Stimulated activated CD8-positive, alpha-beta memory T cell treated with anti-CD3 and anti-CD28 coated beads, Interleukin-15, amount 100 ng/mL, for 1 hour (primary cell): ENCODE measurements around the gene PCMT1.
"Not testable (repeated sequence)": the region's sequence is repeated elsewhere in the genome, so short reads cannot be mapped to it uniquely, and the experiment has no call there.

Experiments
- DNase-seq: peaks from one replicate; pipeline ENCODE4 v3.0.0-alpha.2; 2020; ENCODE audit warnings: low read depth

PCMT1 gene

DNA sequence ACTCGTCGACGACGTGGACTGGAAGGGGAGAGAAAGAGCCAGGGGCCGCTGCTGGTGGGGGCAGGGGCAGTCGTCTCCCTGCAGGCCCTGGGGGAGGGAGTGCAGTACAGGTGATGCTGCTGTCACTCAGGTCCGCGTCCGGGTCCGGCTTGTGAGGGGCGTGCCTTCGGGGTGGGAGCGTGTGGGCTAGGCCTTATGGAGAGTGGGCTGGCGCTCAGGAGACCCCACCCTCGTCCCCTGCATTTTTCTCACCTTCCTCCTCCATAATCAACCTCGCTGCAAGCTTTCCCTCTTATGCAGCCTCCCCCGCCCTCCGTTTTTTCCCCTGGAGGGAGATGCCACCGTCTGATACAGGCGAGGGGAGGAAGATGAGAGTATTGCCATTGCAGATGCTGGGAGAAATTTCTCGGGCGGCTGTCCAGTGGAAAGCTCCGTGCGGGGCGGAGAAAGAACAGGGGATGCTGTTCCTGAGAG is 632 bp downstream of the PCMT1 start:
- peak; percentile 4 for DNase-seq

GRCh38 chr6:149751239-149751638 is 1.7 kb downstream of the PCMT1 start:
- DNase-seq: no peak

GRCh38 chr6:149751920-149752319 is 2.4 kb downstream of the PCMT1 start:
- DNase-seq: not testable (repeated sequence)

- DNase-seq: no peak
These were observed 3.2 kb downstream of the PCMT1 start for GRCh38 chr6:149752600-149753373.

DNA sequence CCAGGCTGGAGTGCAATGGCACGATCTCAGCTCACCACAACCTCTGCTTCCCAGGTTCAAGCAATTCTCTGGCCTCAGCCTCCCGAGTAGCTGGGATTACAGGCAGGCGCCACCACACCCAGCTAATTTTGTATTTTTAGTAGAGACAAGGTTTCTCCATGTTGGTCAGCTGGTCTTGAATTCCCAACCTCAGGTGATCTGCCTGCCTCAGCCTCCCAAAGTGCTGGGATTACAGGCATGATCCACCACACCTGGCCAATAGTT is 3.8 kb downstream of the PCMT1 start:
- not testable (repeated sequence) for DNase-seq

- DNase-seq: no peak
These were observed 5.0 kb downstream of the PCMT1 start for GRCh38 chr6:149754548-149754947.

- no peak for DNase-seq
These were observed 6.0 kb downstream of the PCMT1 start for GRCh38 chr6:149755300-149756260.

GRCh38 chr6:149756261-149756636 is 6.7 kb downstream of the PCMT1 start:
- DNase-seq: no peak

GRCh38 chr6:149761438-149761837 is 11.9 kb downstream of the PCMT1 start:
- DNase-seq: no peak

GRCh38 chr6:149763866-149764265 is 14.3 kb downstream of the PCMT1 start:
- DNase-seq: no peak

GRCh38 chr6:149766156-149766769 is 16.7 kb downstream of the PCMT1 start:
- DNase-seq: no peak

GRCh38 chr6:149769676-149770075 is 20.1 kb downstream of the PCMT1 start:
- no peak for DNase-seq

GRCh38 chr6:149771185-149771584 is 21.6 kb downstream of the PCMT1 start:
- DNase-seq: no peak

GRCh38 chr6:149771925-149772324 is 22.4 kb downstream of the PCMT1 start:
- no peak for DNase-seq

DNA sequence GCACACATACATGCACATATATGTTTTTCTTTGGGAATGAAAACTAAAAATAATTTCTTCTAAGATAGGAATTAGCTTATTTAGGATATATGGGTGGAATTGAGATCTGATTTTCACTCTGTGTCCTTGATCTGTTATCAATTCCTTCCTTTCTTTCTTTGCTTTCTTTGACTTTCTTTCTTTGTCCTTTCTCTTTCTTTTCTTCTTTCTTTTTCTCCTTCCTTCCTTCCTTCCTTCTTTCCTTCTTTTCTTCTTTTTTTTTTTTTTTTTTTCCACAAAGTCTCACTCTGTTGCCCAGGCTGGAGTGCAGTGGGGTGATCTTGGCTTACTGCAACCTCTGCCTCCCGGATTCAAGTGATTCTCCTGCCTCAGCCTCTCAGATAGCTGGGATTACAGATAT is 28.1 kb downstream of the PCMT1 start:
- DNase-seq: no peak

- DNase-seq: no peak
These were observed 30.1 kb downstream of the PCMT1 start for GRCh38 chr6:149779644-149779963.

- no peak for DNase-seq
These were observed 32.2 kb downstream of the PCMT1 start for GRCh38 chr6:149781715-149782114.

DNA sequence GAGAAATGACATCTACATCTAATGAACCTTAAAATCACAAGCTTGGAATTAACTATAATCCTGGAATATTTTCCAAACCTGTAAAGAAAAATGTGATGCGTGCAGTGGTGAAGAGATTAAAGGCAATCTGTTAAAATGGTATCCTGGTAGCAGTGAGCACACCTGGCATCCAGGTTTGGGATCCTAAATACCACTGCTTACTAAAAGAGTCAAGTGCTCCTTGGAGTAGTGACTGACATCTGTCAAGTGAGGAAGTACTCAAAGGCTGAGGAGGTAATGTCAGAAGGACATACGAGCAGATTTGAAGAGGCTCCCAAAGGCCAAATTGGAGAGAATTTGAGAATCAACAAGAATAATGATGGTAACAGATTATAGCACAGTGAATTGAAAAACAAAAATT is 32.8 kb downstream of the PCMT1 start:
- no peak for DNase-seq

DNA sequence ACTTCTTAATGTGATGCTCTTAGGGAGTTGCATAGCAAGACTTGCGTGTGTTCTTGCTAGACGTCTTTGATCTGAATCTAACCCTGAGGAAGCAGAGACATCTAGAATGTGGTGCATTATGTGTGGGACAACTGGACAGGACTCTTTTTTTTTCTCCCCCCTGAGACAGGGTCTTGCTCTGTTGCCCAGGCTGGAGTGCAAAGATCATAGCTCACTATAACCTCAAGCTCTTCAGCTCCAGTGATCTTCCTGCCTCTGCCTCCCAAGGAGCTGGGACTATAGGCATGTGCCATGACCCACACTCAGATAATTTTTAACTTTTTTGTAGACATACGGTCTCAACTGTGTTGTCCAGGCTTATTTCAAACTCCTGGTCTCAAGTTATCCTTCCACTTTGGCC is 34.0 kb downstream of the PCMT1 start:
- DNase-seq: no peak

- no peak for DNase-seq
These were observed 56.6 kb downstream of the PCMT1 start for GRCh38 chr6:149806127-149806526.

GRCh38 chr6:149809798-149810197 is 60.3 kb downstream of the PCMT1 start:
- DNase-seq: no peak

GRCh38 chr6:149813351-149813750 is 63.8 kb downstream of the PCMT1 start:
- DNase-seq: no peak

DNA sequence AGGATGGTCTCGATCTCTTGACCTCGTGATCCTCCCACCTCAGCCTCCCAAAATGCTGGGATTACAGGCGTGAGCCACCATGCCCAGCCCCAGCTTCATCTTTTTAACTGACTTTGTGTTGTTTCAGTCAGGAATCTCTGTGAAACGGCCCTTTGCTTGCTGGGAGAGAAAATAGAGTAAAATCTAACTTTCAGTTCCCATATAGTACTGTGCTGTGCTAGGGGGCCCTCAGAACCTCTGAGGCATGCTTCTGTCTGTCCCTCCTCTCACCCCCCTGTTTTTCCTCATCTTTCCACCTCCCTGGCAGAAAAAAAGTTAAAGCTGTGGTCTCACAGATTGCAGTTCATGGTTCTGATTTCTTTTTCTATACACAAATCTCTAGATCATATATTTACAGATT is 66.2 kb downstream of the PCMT1 start:
- DNase-seq: no peak
